GM19463 (cell line): ENCODE measurements around the gene RNU1-4.
"Not testable (repeated sequence)": the region's sequence is repeated elsewhere in the genome, so short reads cannot be mapped to it uniquely, and the experiment has no call there.

Source experiments
- ATAC-seq: cut with Tn5 transposase; IDR thresholded peaks from one replicate; pipeline ENCODE4 v1.9.1; 2021; ENCODE audit warnings: mild to moderate bottlenecking, moderate library complexity; ENCODE audit not compliant: unreplicated experiment

The RNU1-4 gene

DNA sequence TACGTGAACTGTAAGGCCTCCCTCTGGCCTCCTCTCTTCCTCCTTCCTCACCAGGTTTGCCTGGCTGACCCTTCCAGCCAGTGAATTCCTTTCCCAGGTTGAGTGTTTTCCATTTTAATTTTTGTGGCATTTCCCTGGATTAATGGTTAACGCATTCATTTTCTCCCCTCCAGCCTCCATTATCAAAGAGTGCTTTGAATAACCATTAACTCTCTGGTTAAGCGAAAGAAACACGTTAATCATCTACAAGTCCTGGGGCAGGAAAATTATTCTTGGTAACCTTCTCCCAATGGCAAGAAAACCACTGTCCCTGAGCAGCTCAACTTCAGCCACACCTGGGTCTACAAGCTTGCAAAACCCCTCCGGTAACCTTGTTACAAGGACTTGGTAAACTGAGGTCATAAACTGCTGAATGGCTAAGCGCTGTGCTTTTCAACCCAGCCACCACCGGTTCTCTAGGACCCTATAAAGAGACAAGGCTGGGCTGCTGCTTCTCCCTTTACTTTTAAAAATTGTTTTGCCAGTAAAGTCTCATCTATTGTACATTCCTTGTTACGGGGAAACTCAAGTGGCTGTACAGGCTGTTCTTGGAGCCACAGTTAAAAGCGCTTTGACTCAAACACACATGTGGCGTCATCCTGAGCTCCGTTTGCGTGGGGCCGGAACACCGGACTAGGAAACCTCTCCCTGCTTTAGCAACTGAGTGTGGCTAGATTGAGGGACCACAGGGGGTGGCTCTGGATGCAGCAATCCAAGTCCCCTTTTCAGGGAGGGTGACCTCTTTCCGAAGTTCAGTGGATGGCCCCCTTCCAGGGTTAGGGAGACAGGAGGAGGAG lies 24.7 kb downstream of the RNU1-4 start:
- ATAC-seq = not testable (repeated sequence)

DNA sequence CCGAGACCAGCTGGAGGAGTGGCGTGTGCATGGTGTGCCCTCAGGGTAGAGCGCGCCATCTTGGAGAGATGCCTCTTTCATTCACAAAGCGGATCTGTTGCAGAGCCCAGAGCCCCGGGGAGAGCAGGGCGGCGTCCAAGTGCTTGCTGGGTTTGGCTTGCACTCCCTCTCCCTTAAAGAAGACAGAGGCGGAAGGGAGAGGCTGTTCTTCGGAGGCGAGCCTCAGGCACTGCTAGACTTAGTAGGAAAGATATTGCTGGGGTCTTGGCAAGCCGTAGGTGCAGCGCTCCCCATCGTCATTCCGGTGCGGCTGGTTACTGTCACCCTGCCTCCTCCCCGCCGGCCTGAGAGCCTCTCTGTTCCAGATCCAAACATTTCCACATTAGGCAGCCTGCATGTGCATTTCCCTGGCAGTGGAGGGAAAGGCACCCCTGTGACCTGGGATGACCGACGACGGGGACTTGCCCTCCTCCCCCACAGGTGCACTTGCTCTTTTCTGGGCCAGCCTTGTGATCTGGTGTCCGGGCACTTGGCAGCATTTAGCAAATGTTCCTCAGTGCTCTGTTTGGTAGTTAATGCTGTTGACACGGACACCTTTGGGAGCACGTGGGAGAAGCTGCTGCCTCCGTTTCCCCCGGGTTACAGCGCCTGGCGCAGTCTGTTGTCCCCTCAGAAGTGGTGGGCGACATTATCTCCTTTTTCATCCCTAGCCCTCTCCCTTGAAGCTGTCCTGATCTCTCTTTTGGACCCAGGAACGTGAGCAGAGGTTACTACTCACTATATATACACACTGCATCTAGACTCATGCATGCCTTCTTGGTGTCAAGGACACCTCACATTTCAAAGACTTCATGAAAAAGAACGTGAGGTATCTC lies 25.7 kb downstream of the RNU1-4 start:
- ATAC-seq = not testable (repeated sequence)

DNA sequence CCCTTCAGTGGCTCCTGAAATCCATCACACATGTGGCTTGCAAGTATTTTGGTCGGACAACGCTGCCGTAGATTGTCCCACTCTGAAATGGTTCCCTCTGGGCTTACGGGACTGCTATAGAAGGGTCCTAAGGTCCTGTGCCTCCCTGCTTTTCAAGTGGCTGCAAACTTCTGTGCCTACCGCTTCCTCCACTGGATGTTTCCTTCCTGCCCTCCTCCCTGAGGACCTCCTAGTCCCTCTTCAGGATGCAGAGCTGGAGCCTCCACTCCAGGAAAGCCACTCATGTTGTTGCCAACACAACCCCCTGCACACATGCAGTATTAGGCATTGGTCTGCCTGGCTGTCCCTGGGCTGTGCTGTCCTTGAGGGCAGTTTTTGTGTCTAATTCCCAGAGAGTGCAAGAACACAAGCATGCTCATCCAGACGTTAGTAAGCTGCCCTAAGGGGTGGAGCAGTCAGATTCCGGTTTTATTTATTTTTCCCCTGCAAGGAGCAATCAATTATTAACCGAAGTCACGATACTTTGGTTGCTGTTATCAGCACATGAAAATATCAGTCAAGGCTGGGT lies 26.5 kb downstream of the RNU1-4 start:
- ATAC-seq = not testable (repeated sequence)

DNA sequence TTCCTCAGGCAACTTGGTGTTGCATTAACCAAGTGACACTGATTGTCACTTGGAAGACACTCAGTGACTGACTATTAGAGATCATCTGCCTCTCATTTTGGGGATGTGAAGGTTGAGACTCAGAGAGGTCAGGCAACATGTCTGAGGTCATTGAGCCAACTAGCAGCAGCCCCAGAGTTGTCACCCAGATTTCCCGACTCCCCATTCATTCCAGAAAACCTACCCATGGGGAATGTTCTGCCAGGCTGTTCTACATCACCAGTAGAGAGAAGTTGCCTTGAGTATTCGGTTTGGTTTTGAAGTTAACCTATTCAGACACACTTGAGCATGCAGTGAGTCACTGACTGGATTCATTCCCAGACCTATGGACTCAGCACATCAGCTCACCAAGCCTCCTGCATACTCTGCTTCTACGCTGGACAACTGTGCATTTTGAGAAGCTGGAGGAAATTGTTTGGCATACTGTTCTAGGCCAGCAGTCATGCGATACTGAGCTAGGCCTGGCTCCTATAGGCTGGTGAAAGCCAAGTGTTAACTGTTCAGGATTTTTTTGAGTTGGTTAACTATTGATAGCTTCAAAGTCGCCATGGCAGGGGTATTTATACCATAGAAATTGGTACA lies 29.9 kb downstream of the RNU1-4 start:
- not testable (repeated sequence) for ATAC-seq

DNA sequence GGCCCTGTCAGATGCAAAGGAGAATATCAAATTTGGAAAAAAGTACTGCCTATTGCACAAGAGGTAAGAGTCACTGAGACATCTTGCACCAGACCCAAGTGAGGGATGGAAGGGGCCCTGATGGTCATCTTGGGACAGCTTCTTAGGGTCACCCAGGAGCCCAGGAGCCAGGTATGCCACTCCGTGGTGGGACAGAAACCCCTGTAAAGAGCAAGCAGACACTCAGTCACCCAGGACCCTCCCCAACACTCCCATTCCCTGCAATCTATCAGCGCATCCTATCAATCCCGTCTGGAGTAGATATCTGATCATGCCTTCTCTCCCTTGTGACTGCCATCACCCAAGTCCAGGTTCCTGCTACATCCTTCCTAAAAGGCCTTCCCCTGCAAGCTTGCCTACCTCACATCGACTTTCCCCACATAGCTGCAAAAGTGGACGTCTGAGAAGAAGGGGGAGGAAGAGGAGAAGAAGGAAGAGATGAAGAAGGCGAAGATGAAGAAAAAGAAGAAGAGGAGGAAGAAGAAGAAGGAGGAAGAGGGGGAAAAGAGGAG lies 30.7 kb downstream of the RNU1-4 start:
- not testable (repeated sequence) for ATAC-seq

DNA sequence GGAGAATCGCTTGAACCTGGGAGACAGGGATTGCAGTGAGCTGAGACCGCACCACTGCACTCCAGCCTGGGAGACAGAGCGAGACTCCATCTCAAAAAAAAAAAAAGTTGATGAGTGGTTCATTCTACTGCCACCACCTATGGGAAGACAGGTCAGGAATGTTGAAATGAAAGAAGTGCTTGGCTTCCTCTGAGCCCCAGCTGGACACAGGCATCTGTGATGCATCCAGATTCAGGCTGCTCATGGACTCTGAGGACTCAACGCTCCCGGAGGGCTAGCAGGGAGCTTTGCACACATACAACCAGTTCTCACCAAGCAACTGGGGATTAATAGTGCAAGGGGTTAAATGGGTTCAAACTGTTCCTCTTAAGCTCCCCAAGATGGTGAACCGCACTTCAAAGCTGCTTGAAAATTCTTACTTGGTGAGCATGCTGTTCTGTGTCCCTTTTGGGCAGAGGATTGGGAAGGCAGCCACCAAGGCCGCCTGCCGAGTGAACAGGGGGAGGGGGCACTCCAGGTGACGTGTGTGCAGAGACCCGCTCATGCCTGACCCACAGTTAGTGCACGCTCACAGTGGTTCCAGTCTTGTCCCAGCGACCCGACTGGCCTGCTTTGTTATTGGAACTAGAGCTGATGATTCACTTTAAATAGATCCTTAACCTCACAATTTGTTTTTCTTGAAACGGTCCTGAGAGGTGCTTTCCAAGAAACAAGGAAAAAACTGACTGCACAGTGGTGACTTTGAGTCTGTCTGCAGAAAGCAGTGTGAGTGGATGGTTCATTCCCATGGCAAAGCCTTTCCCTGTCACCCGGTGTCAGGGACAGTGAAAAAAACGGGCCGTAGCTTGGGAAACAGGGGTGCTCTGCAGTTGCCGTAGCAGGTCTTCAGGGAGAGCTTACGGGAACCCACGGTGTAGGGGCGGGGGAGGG lies 32.2 kb downstream of the RNU1-4 start:
- ATAC-seq = not testable (repeated sequence)

DNA sequence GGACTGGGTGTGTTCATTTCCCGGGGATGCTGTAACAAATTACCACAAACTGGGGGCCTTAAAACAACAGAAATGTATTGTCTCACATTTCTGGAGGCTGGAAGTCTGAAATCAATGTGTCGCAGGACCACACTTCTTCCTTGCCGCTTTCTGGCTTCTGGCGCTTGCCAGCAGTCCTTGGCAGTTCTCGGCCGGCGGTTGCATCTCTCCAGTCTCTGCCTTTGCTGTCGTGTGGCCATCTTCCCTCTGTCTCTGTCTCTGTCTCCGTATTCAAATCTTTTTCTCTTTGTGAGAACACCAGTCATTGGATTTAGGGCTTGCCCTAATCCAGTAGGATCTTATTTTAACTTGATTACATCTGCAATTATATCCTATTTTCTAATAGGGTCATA lies 32.9 kb downstream of the RNU1-4 start:
- ATAC-seq = not testable (repeated sequence)

DNA sequence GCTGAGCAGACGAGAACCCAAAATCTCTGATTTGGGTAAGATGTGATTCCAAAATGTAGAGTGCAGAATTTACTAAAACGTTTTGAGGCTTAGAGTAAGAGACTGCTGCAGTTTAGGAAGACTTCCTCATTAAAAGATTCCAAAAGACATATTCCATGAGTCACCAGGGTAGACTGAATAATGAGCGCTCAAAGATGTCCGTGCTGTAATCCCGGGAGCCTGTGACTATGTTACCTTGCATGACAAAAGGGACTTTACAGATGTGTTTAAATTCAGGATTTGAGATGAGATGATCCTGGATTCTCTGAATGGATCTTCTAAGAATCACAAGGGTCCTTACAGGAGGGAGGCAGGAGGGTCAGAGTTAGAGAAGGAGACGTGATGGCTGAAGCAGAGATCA lies 33.4 kb downstream of the RNU1-4 start:
- not testable (repeated sequence) for ATAC-seq

DNA sequence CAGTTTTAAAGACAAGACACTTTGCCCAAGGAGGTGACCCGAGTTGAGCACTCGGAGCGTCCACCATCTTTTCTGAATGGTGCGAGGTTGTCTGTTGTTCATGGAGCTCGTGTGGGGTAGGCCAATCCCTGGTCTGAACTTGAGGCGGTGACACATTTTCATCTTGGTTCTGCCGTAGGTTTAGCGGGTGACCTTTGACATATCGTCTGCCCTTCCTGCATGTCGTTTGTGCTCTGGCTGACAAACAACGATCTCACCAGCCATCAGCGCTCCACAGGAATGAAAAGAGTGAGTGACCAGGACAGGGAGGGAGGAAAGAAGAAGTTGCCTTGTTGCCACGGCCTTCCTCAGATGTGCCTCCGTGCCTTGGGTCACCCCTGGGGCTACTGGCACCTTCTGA lies 34.5 kb downstream of the RNU1-4 start:
- not testable (repeated sequence) for ATAC-seq

DNA sequence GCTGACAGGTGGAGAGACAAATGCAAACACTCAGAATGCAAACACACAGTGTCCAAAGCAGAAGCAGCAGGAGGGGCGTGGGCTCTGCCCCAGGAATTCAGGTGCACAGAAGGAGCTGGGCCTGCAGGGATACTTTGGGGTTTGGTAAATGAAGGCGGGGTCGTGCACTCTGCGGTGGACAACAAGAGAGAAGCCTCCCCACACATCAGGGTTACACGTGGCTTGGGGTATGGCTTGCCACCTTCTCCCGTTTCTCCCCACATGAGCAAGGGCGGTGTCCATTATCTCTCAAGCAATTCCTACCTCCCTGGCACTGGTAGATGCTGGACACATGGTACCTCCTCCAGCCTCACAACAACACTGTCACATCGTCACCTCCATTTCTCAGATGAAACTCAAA lies 35.0 kb downstream of the RNU1-4 start:
- not testable (repeated sequence) for ATAC-seq

DNA sequence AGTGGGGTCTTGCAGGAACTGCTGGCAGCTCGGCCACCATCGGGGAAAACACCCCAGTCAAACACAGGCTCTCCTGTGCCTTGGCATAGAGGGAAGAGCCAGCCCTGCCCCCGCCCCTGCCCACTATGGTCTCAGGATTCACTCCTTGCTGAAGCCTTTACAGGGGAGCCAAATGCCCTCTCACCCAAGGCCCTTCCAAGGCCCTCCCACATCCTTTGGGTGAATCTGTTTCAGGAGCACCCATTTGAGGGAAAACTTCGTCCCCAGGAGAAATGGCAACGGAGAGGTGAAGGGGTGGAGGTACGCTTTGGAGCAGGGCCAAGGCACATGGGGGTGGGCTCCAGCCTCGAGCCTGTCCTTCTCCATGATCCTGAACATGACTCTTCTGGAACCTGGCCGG lies 35.9 kb downstream of the RNU1-4 start:
- ATAC-seq = not testable (repeated sequence)

DNA sequence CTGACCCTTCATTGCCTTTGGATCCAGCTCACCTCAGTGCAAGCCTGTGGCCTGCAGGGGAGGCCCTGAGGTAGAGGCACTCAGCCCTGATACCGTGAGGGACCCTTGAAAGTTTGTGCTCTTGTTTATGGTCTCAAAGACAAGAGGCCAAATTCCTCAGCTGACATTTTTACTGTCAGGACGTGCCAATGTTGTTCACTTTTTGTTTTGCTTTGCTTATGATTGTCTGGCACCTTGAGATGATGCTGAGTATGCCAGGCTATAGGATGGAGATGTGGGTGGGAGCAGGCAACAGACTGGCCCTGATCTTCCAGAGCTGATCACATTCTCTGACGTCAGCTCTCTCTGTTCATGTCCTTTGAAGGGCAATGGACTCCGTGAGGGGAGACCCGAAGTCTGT lies 36.5 kb downstream of the RNU1-4 start:
- ATAC-seq = not testable (repeated sequence)

DNA sequence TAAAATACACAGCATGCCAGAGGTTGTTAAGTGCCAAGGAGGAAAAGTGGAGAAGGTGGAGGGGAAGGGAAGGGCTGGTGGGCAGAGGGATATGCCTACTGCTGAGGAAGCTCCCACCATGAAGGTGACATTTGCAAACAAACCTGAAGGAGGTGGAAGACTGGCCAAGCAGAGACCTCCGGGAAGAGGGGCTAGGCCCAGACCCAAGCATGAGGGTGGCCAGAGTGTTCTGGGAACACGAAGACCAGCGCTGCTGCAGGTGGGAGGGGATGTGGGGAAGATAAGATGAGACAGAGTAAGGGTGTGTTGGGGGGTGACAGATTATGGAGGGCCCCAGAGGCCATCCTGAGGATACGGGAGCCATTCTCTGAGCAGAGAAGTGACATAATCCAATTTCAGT lies 37.5 kb downstream of the RNU1-4 start:
- not testable (repeated sequence) for ATAC-seq

DNA sequence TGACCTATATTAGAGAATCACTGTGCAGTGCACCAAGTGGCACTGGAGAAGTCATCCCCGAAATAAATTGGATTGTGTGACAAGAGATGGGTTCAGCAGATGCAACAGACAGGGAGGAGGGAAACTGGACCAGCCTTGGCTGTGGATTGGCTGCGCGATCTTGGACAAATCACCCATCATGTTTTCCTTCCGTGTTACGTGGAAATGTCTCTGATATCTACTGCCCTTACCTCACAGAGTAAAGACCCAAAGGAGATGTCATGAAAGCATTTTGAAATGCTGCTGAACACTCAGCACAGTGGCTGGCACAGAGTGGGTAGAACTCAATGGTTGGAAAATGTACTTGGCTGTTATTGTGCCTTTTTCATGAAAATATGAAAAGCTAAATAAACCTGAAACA lies 39.2 kb downstream of the RNU1-4 start:
- not testable (repeated sequence) for ATAC-seq

DNA sequence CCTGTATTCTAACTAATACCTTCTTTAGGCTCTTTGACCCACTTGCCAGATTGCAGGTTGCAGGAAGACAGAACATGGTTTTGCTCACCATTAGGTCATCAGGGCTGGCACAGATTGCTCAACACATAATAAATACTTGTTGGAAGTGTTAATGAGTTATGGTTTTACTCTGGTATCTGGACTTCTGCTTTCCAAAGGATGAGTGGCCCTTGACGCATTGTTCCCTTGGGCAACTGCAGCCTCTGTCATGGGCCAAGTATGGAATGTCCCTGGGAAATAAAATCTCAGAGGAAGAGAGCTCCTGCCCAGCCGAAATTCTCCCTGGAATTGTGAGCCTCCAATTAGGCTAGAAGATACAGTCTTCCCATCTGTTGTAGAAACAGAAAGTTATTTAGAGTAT lies 40.7 kb downstream of the RNU1-4 start:
- not testable (repeated sequence) for ATAC-seq

DNA sequence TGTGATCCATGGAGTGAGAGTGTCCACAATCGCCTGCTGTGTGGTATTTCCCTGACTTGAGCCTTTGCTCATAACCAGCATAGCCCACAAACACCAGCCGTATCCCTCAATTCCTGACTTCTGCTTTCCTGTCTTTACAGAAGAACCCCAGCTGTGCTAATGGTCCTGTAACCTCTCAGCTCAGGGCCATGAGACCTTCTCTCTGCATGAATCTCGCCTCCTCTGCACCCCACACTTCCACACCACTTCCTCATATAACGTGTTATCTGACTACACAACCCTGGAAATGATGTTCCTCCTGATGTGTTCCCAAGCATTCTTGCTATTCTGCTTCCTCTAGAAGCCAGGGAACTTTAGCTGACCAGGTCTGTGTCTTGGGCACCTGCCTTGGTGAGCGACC lies 41.3 kb downstream of the RNU1-4 start:
- ATAC-seq = not testable (repeated sequence)

DNA sequence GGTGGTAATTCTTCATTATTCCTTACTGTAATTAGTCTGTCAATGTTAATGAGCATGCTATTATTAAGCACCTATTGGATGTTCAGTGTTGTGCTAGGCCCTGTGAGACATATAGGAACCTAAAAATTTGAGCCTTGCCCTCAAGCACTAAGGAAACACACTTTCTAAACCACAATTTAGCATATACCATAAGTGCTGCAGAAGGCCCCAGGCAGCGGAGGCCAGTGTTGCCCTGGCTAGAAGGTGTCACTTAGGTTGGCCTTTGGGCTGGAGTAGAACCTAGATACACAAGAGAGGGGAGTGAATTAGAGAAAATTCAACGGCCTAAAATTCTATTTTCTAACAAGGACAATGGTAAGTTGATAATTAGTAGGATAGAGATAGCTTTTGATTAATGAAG lies 44.6 kb downstream of the RNU1-4 start:
- ATAC-seq = not testable (repeated sequence)

DNA sequence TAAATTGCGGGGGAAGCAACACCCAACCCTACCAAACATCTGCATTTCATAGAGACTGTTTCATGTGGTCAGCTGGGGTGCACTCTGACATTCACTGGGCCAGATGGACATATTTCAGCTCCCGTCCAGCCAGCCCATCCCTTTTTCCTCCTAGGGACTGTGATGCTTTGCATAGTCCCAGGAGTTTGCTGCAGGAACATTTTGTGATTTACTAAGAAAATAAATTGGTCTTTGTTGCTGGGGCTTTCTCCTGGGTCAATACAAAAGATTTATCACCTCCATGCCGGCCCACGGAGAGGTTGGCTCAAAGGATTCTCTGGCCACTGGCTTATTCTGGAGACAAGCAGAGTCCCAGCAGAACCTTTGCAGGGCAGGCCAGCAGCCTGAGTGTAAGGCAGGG lies 46.0 kb downstream of the RNU1-4 start:
- not testable (repeated sequence) for ATAC-seq

DNA sequence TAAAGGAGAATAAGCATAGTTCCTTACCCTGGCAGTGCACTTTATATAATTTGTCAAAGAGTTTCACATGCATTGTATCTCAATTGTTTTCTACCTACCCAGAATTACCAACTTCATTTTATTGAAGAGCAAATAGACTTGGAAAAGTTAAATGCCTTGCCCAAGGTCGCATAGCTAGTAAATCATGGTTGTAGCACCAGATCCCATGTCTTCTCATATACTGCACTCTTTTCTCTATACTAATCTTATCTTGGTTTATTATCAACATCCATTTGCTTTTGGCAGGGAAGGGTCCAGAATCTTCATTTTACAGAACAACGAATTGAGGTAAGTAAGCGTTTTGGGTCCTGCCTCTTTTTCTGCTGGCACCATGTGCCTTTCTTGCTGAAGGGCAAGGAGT lies 46.9 kb downstream of the RNU1-4 start:
- not testable (repeated sequence) for ATAC-seq

DNA sequence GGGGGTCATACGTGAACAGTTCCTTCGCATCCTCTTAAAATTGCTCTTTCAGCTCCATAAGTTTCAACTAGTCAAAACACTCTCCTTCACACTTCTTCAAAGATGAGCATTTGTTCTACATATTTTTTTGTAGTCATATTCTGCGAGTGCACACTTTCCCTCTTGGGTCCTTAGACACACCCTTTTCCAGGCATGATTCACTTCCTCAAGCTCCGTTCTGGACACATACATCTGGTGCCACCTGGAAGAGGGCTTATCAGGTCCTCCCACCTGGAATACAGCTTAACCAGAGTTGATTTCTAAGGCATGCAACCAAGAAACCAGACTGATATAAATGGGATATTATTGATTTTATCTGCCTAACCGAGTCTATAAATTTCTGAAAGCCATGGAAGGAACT lies 47.4 kb downstream of the RNU1-4 start:
- not testable (repeated sequence) for ATAC-seq
